Adrenal gland (tissue), 12 donors: ENCODE results near the gene CUX1. TPM values are rescaled to one million over a fixed set of nuclear protein-coding genes. Genes with fewer than 3 reads are reported as not detected.

ENCODE experiments used
- DNase-seq, 7 donors: peaks; one replicate each; pipeline ENCODE4 v3.0.0-alpha.2; 2019 to 2020
- H3K27ac ChIP-seq, 5 donors: fragments of 200-600 bp; sonication (generic) in 4 of 5; 1 replicate in 3 of 5; 2 replicates in 2 of 5; pipeline versions ENCODE4 v1.5.1 to v1.8.0; 2016 to 2020; ENCODE audit warnings: mild to moderate bottlenecking in 1 of 5
- H3K27me3 ChIP-seq: fragments of 200-600 bp; 2 replicates; pipeline ENCODE4 v1.8.0; 2021
- H3K36me3 ChIP-seq, 2 donors: fragments of 200-600 bp; replicated peaks in 1 of 2; 1 replicate in 1 of 2; 2 replicates in 1 of 2; pipeline versions ENCODE4 v1.5.1 to v1.8.0; 2018 to 2022
- H3K4me1 ChIP-seq, 2 donors: fragments of 200-600 bp; replicated peaks in 1 of 2; 1 replicate in 1 of 2; 2 replicates in 1 of 2; pipeline versions ENCODE4 v1.5.1 to v1.8.0; 2018 to 2021
- H3K4me3 ChIP-seq, 4 donors: fragments of 200-600 bp; sonication (generic) in 3 of 4; one replicate each; pipeline ENCODE4 v1.5.1; 2016 to 2018
- H3K9me3 ChIP-seq, 3 donors: fragments of 200-600 bp; sonication (generic) in 1 of 3; replicated peaks in 1 of 3; 1 replicate in 2 of 3; 2 replicates in 1 of 3; pipeline versions ENCODE4 v1.5.1 to v1.8.0; 2016 to 2021
- CTCF ChIP-seq, 6 experiments: fragments of 450-650 bp in 4 of 6; fragments of 200-600 bp in 2 of 6; sonication (generic) in 1 of 6; IDR thresholded peaks; 1 replicate in 5 of 6; 2 replicates in 1 of 6; pipeline versions ENCODE4 v1.5.1 to v1.8.0; 2016 to 2021; ENCODE audit warnings: antibody characterized with exemption in 6 of 6, mild to moderate bottlenecking in 2 of 6, moderate library complexity in 1 of 6
- POLR2A ChIP-seq, 2 donors: fragments of 450-650 bp; IDR thresholded peaks; one replicate each; pipeline ENCODE4 v1.6.1; 2017; ENCODE audit warnings: antibody characterized with exemption in 2 of 2, mild to moderate bottlenecking in 2 of 2, moderate library complexity in 1 of 2
- WGBS, 4 donors: extraction: QIAGEN DNeasy Blood & Tissue Kit in 2 of 4; methylation state at CpG; one replicate each; pipeline versions ENCODE4 v1.1.5 to v1.1.7; 2013 to 2017; 5-methylcytosine and 5-hydroxymethylcytosine counted together
- intact Hi-C, 2 donors: fragments of 100-400 bp; cut with DNase I; formaldehyde crosslinking; loops; one replicate each; pipeline versions ENCODE4 v1.14.1 to v1.15.0; 2022 to 2023
- polyA plus RNA-seq, 3 donors: library from polyadenylated mRNA; stranded (reverse); fragments of 200-250 nt in 2 of 3; fragments of 350-450 nt in 1 of 3; fragmentation: Illumina TruSeq in 1 of 3; extraction: RNeasy Lipid Tissue Mini Kit (QIAGEN cat#74804) in 1 of 3; gene quantifications; one replicate each; pipeline ENCODE4 v1.2.3, GENCODE V29; 2013 to 2014
- total RNA-seq, 9 donors: library from RNA; depleted of rRNA in 4 of 9; stranded (reverse); fragments of >200 nt in 4 of 9; fragments of 120-200 nt in 1 of 9; fragmentation: NEBNext Ultra II Directional in 1 of 9; extraction: Animal tissue kit (Norgen Biotek cat#: 25700) in 1 of 9; gene quantifications; one replicate each; pipeline versions ENCODE4 v1.1.0 to v1.2.4, GENCODE V29; 2013 to 2023
- donor health status: healthy with polysubstance abuse.
- donor health status: Bipolar disorder and iron deficiency.
- donor health status: DM: yes; HTN: yes; CAD: no.
- donor health status: DM: no; HTN: no; CAD: no.
- donor health status: DM: no; HTN: no; CAD: no.
- donor health status: DM: yes; HTN: yes; CAD: no.

CUX1 gene
- total and polyA plus RNA-seq, 12 donors = 17.2 to 72.6 (median 58.3) TPM

GRCh38 chr7:102184303-102184702 is 366.9 kb downstream of the CUX1 start:
- Histone ChIP-seq H3K4me3 (no peak overlapping the region), H3K27ac (no peak overlapping the region), H3K27me3 (no peaks in the 10 kb centered on the region), H3K9me3 (no peaks in the 10 kb centered on the region), H3K36me3 (peaks cover 0 to 22% of the 10 kb centered on the region in 2 donors), H3K4me1 (no peaks in the 10 kb centered on the region)
- 93 to 99% (median 98%) methylated on average over 4 of the region's 4 CpGs for WGBS, 4 donors
- DNase-seq = no peak
- TF ChIP-seq POLR2A (IDR thresholded peaks at IDR 0.05) (no peak), CTCF (IDR thresholded peaks at IDR 0.05) (no peak)
- intact Hi-C loops = no loop called here

GRCh38 chr7:102185796-102186195 is 368.4 kb downstream of the CUX1 start:
- WGBS, 4 donors = 90 to 96% (median 94%) methylated on average over 16 of the region's 16 CpGs
- Histone ChIP-seq H3K4me1 (no peaks in the 10 kb centered on the region), H3K27me3 (no peaks in the 10 kb centered on the region), H3K36me3 (peaks cover 0 to 29% of the 10 kb centered on the region in 2 donors), H3K9me3 (no peaks in the 10 kb centered on the region), H3K4me3 (no peak overlapping the region), H3K27ac (no peak overlapping the region)
- intact Hi-C loops = no loop called here
- TF ChIP-seq CTCF (IDR thresholded peaks at IDR 0.05) (no peak), POLR2A (IDR thresholded peaks at IDR 0.05) (no peak)
- DNase-seq = no peak

GRCh38 chr7:102186306-102186705 is 368.9 kb downstream of the CUX1 start:
- TF ChIP-seq CTCF (IDR thresholded peaks at IDR 0.05) (no peak), POLR2A (IDR thresholded peaks at IDR 0.05) (no peak)
- no peak for DNase-seq
- Histone ChIP-seq H3K4me1 (no peaks in the 10 kb centered on the region), H3K4me3 (no peak overlapping the region), H3K27ac (no peak overlapping the region), H3K36me3 (peaks cover 0 to 26% of the 10 kb centered on the region in 2 donors), H3K9me3 (no peaks in the 10 kb centered on the region), H3K27me3 (no peaks in the 10 kb centered on the region)
- 92 to 96% (median 95%) methylated on average over 6 of the region's 6 CpGs for WGBS, 4 donors
- intact Hi-C loops = no loop called here

GRCh38 chr7:102188746-102189145 is 371.3 kb downstream of the CUX1 start:
- Histone ChIP-seq H3K4me3 (no peak overlapping the region), H3K27ac (no peak overlapping the region), H3K4me1 (no peaks in the 10 kb centered on the region), H3K36me3 (peaks cover 0 to 23% of the 10 kb centered on the region in 2 donors), H3K9me3 (no peaks in the 10 kb centered on the region), H3K27me3 (no peaks in the 10 kb centered on the region)
- intact Hi-C loops = no loop called here
- no peak for DNase-seq
- 87 to 94% (median 90%) methylated on average over 7 of the region's 7 CpGs for WGBS, 4 donors
- TF ChIP-seq CTCF (IDR thresholded peaks at IDR 0.05) (no peak), POLR2A (IDR thresholded peaks at IDR 0.05) (no peak)
